ENCODE results near the gene METTL16.
A peak's percentile ranks its signal among the peaks of the same experiment; 100 is the strongest.
"Not testable (repeated sequence)": the region's sequence is repeated elsewhere in the genome, so short reads cannot be mapped to it uniquely, and the experiment has no call there.

The METTL16 gene

GRCh38 chr17:2531243-2531954 lies 19.7 kb upstream of the METTL16 start:
- not testable (repeated sequence) for H3K36me3 ChIP-seq (ENCODE audit: control insufficient read depth in 1 of 2, insufficient read depth in 2 of 2, low read length in 2 of 2); H3K9ac ChIP-seq (ENCODE audit: low read length); H4K91ac ChIP-seq (ENCODE audit: low read depth, low read length); H2BK120ac ChIP-seq (ENCODE audit: insufficient read depth, low read length, poor library complexity); H3K4me2 ChIP-seq (ENCODE audit: low read length); H2BK5ac ChIP-seq (ENCODE audit: low read depth, low read length, poor library complexity); H4K8ac ChIP-seq (ENCODE audit: low read depth, low read length); H3K27ac ChIP-seq (ENCODE audit: low read depth, low read length); H4K12ac ChIP-seq (ENCODE audit: low read depth, low read length); H2BK12ac ChIP-seq (ENCODE audit: low read length); H3K23ac ChIP-seq (ENCODE audit: low read length); DNase-seq; H3K4me1 ChIP-seq (ENCODE audit: control insufficient read depth in 1 of 2, insufficient read depth in 2 of 2, low read length in 2 of 2); H3K4ac ChIP-seq (ENCODE audit: low read depth, low read length); H3K4me3 ChIP-seq (ENCODE audit: low read depth, low read length); H3K18ac ChIP-seq (ENCODE audit: low read length); H2AK5ac ChIP-seq (ENCODE audit: low read length); H3K79me2 ChIP-seq (ENCODE audit: control insufficient read depth, insufficient read depth, low read length, poor library complexity); H3K27me3 ChIP-seq (ENCODE audit: insufficient read depth, low read length); H2AFZ ChIP-seq (ENCODE audit: insufficient read depth, low read length, poor library complexity); H3K9me3 ChIP-seq (ENCODE audit: insufficient read depth, low read depth, low read length); H3K79me1 ChIP-seq (ENCODE audit: low read length); H3K14ac ChIP-seq (ENCODE audit: low read length)
- no CpG with 5 or more reads among the region's 9 CpGs for WGBS (ENCODE audit: extremely low coverage, insufficient coverage, insufficient read length)

DNA sequence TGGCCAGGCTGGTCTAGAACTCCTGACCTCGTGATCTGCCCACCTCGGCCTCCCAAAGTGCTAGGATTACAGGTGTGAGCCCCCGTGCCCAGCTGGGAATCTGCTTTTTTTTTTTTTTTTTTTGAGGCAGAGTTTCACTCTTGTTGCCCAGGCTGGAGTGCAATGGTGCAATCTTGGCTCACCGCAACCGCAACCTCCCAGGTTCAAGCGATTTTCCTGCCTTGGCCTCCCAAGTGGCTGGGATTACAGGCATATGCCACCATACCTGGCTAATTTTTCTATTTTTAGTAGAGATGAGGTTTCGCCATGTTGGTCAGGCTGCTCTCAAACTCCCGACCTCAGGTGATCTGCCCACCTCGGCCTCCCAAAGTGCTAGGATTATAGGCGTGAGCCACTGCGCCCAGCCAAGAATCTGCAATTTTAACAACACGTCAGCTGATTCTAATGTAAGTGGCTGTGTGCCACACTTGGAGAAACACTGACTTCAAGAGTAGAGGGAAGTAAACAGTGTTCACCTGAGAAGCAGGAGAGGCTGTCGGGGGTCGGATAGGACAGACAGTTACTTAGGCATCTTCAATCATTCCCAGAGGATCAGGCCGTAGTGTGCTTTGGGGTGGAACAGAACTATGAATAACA lies 10.2 kb upstream of the METTL16 start:
- DNase-seq; H2AK5ac ChIP-seq (ENCODE audit: low read length); H3K36me3 ChIP-seq (ENCODE audit: control insufficient read depth in 1 of 2, insufficient read depth in 2 of 2, low read length in 2 of 2); H4K8ac ChIP-seq (ENCODE audit: low read depth, low read length); H3K14ac ChIP-seq (ENCODE audit: low read length); H3K4me3 ChIP-seq (ENCODE audit: low read depth, low read length); H3K18ac ChIP-seq (ENCODE audit: low read length); H4K91ac ChIP-seq (ENCODE audit: low read depth, low read length); H3K79me2 ChIP-seq (ENCODE audit: control insufficient read depth, insufficient read depth, low read length, poor library complexity); H4K12ac ChIP-seq (ENCODE audit: low read depth, low read length); H2AFZ ChIP-seq (ENCODE audit: insufficient read depth, low read length, poor library complexity); H3K4me2 ChIP-seq (ENCODE audit: low read length); H3K23ac ChIP-seq (ENCODE audit: low read length); H3K27ac ChIP-seq (ENCODE audit: low read depth, low read length); H3K9me3 ChIP-seq (ENCODE audit: insufficient read depth, low read depth, low read length); H3K9ac ChIP-seq (ENCODE audit: low read length); H3K79me1 ChIP-seq (ENCODE audit: low read length); H2BK12ac ChIP-seq (ENCODE audit: low read length); H2BK5ac ChIP-seq (ENCODE audit: low read depth, low read length, poor library complexity); H2BK120ac ChIP-seq (ENCODE audit: insufficient read depth, low read length, poor library complexity); H3K4me1 ChIP-seq (ENCODE audit: control insufficient read depth in 1 of 2, insufficient read depth in 2 of 2, low read length in 2 of 2); H3K4ac ChIP-seq (ENCODE audit: low read depth, low read length); H3K27me3 ChIP-seq (ENCODE audit: insufficient read depth, low read length): not testable (repeated sequence)
- WGBS (ENCODE audit: extremely low coverage, insufficient coverage, insufficient read length), result no CpG with 5 or more reads among the region's 15 CpGs

- Histone ChIP-seq H3K79me1 (ENCODE audit: low read length) (no peaks in the 10 kb centered on the region), H3K23ac (ENCODE audit: low read length) (no peak overlapping the region), H3K18ac (ENCODE audit: low read length) (no peak overlapping the region), H2AFZ (ENCODE audit: insufficient read depth, low read length, poor library complexity) (no peak overlapping the region), H3K79me2 (ENCODE audit: control insufficient read depth, insufficient read depth, low read length, poor library complexity) (no peaks in the 10 kb centered on the region), H2AK5ac (ENCODE audit: low read length) (no peak overlapping the region), H3K27me3 (ENCODE audit: insufficient read depth, low read length) (no peaks in the 10 kb centered on the region), H2BK120ac (ENCODE audit: insufficient read depth, low read length, poor library complexity) (no peak overlapping the region), H3K27ac (ENCODE audit: low read depth, low read length) (no peak overlapping the region), H2BK5ac (ENCODE audit: low read depth, low read length, poor library complexity) (no peak overlapping the region), H3K9me3 (ENCODE audit: insufficient read depth, low read depth, low read length) (no peaks in the 10 kb centered on the region), H3K4ac (ENCODE audit: low read depth, low read length) (no peak overlapping the region), H4K12ac (ENCODE audit: low read depth, low read length) (no peak overlapping the region), H3K36me3 (ENCODE audit: control insufficient read depth in 1 of 2, insufficient read depth in 2 of 2, low read length in 2 of 2) (no peaks in the 10 kb centered on the region), H3K4me2 (ENCODE audit: low read length) (no peak overlapping the region), H4K91ac (ENCODE audit: low read depth, low read length) (no peak overlapping the region), H3K14ac (ENCODE audit: low read length) (no peak overlapping the region), H3K4me1 (ENCODE audit: control insufficient read depth in 1 of 2, insufficient read depth in 2 of 2, low read length in 2 of 2) (no peaks in the 10 kb centered on the region), H3K9ac (ENCODE audit: low read length) (no peak overlapping the region), H2BK12ac (ENCODE audit: low read length) (no peak overlapping the region), H4K8ac (ENCODE audit: low read depth, low read length) (no peak overlapping the region), H3K4me3 (ENCODE audit: low read depth, low read length) (no peak overlapping the region)
- no CpG with 5 or more reads among the region's 5 CpGs for WGBS (ENCODE audit: extremely low coverage, insufficient coverage, insufficient read length)
- DNase-seq, result no peak
Observed at GRCh38 chr17:2521257-2521656, 9.6 kb upstream of the METTL16 start.

- no peak for DNase-seq
- no CpG with 5 or more reads among the region's 5 CpGs for WGBS (ENCODE audit: extremely low coverage, insufficient coverage, insufficient read length)
- H2AFZ ChIP-seq (ENCODE audit: insufficient read depth, low read length, poor library complexity), result no peak overlapping the region
Observed at GRCh38 chr17:2517539-2517938, 5.9 kb upstream of the METTL16 start.

More at GRCh38 chr17:2517539-2517938, 5.9 kb upstream of the METTL16 start:
- H3K14ac ChIP-seq (ENCODE audit: low read length), result no peak overlapping the region
- no peaks in the 10 kb centered on the region for H3K27me3 ChIP-seq (ENCODE audit: insufficient read depth, low read length)
- no peak overlapping the region for H3K4me2 ChIP-seq (ENCODE audit: low read length)
- H2BK5ac ChIP-seq (ENCODE audit: low read depth, low read length, poor library complexity), result no peak overlapping the region
- H3K4ac ChIP-seq (ENCODE audit: low read depth, low read length), result no peak overlapping the region
- no peak overlapping the region for H2BK120ac ChIP-seq (ENCODE audit: insufficient read depth, low read length, poor library complexity)
- H3K4me1 ChIP-seq (ENCODE audit: control insufficient read depth in 1 of 2, insufficient read depth in 2 of 2, low read length in 2 of 2), result peaks cover 0 to 2% of the 10 kb centered on the region in 2 experiments
- H3K9ac ChIP-seq (ENCODE audit: low read length), result peak overlapping the region; percentile 67
- H4K91ac ChIP-seq (ENCODE audit: low read depth, low read length), result no peak overlapping the region
- H2AK5ac ChIP-seq (ENCODE audit: low read length), result no peak overlapping the region
- H3K79me2 ChIP-seq (ENCODE audit: control insufficient read depth, insufficient read depth, low read length, poor library complexity), result no peaks in the 10 kb centered on the region
- no peak overlapping the region for H3K4me3 ChIP-seq (ENCODE audit: low read depth, low read length)
- H4K12ac ChIP-seq (ENCODE audit: low read depth, low read length), result no peak overlapping the region
- H2BK12ac ChIP-seq (ENCODE audit: low read length), result no peak overlapping the region
- no peaks in the 10 kb centered on the region for H3K9me3 ChIP-seq (ENCODE audit: insufficient read depth, low read depth, low read length)
- no peaks in the 10 kb centered on the region for H3K36me3 ChIP-seq (ENCODE audit: control insufficient read depth in 1 of 2, insufficient read depth in 2 of 2, low read length in 2 of 2)
- no peak overlapping the region for H4K8ac ChIP-seq (ENCODE audit: low read depth, low read length)
- no peak overlapping the region for H3K18ac ChIP-seq (ENCODE audit: low read length)
- H3K79me1 ChIP-seq (ENCODE audit: low read length), result no peaks in the 10 kb centered on the region
- H3K27ac ChIP-seq (ENCODE audit: low read depth, low read length), result no peak overlapping the region
- H3K23ac ChIP-seq (ENCODE audit: low read length), result no peak overlapping the region
